HG02852 (cell line): ENCODE results near the gene TMEM39B.

ENCODE experiments used
- ATAC-seq: cut with Tn5 transposase; IDR thresholded peaks from one replicate; pipeline ENCODE4 v1.9.1; 2021; ENCODE audit warnings: mild to moderate bottlenecking, moderate library complexity; ENCODE audit not compliant: unreplicated experiment

TMEM39B gene

GRCh38 chr1:32151319-32151787 lies 78.6 kb downstream of the TMEM39B start:
- ATAC-seq: no peak
